Mesothelial cell of epicardium (in vitro differentiated cells): ENCODE results near the gene GNAI3. TPM values are rescaled to one million over a fixed set of nuclear protein-coding genes. Genes with fewer than 3 reads are reported as not detected.

Experiments used
- DNase-seq, 2 experiments: peaks; one replicate each; pipeline ENCODE4 v3.0.0; 2021; ENCODE audit warnings: low spot score in 2 of 2; ENCODE audit not compliant: unreplicated experiment in 2 of 2
- H3K27ac Mint-ChIP-seq: 2 replicates; pipeline ENCODE4 v1.8.0; 2021; ENCODE audit warnings: mixed read lengths
- H3K27me3 Mint-ChIP-seq: 2 replicates; pipeline ENCODE4 v1.8.0; 2021; ENCODE audit warnings: low read depth, mixed read lengths
- H3K36me3 Mint-ChIP-seq: 2 replicates; pipeline ENCODE4 v1.8.0; 2021; ENCODE audit warnings: mixed read lengths
- H3K4me1 Mint-ChIP-seq: 2 replicates; pipeline ENCODE4 v1.8.0; 2021; ENCODE audit warnings: mixed read lengths
- H3K4me3 Mint-ChIP-seq: 2 replicates; pipeline ENCODE4 v1.8.0; 2021; ENCODE audit warnings: mild to moderate bottlenecking, moderate library complexity, mixed read lengths
- H3K9me3 Mint-ChIP-seq: 2 replicates; pipeline ENCODE4 v1.8.0; 2021; ENCODE audit warnings: mixed read lengths
- total RNA-seq: library from RNA; stranded (reverse); gene quantifications from 3 replicates; pipeline ENCODE4 v1.2.1, GENCODE V29; 2021
- TF ChIP-seq, protein P1 (sequence below): fragments of 200-600 bp; sonication (generic); IDR thresholded peaks from one replicate; pipeline ENCODE4 v1.5.0; 2021; ENCODE audit warnings: antibody characterized with exemption; ENCODE audit not compliant: unreplicated experiment

Gene GNAI3
- total RNA-seq, 1 donor from 2014 or later = 8.2 TPM

DNA sequence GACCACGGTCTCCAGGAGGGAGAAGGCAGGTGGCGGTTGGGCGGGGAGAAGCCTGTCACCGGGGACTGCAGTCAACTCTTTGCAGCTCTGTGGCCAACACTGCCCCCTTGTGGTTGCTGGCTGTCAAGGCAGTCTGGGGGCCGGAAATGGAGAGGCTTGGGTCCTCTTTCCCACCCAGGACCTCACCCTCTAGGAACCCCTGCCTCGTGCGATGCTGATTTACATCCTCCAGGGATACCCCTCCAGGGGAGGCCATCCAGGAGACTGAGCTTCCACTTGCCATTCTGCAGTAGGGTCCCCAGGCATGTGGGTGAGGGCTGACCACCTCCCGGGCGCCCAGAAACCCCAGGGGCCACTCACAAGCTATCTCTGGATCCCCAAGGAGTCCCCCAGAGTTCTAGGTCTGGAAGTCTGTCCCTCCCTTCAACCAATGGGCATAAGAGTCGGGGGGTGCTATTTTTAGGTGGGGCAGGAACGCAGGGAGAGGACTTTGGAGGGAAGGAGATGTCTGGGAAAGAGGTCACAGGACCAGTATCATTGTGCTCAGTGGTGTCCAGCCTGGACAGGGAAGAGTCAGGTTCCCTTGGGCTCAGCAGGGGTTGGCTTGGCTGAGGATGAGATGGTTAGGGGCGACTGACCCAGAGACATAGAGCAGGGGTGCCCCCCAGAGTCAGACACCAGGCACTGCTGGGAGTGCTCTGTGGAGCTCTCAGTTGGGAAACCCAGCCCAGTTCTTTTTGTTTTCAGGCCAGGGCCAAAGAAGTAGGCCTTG, 15.9 kb upstream of the GNAI3 start:
- Mint-ChIP-seq H3K27me3 (peaks cover 7% of the 10 kb centered on the region), H3K4me3 (peak overlapping the region; percentile 24), H3K4me1 (peaks cover 5% of the 10 kb centered on the region), H3K9me3 (no peaks in the 10 kb centered on the region), H3K27ac (peak overlapping the region; percentile 47), H3K36me3 (no peaks in the 10 kb centered on the region)
- peak; percentile 72 to 94 for DNase-seq
- TF ChIP-seq, protein P1, sequence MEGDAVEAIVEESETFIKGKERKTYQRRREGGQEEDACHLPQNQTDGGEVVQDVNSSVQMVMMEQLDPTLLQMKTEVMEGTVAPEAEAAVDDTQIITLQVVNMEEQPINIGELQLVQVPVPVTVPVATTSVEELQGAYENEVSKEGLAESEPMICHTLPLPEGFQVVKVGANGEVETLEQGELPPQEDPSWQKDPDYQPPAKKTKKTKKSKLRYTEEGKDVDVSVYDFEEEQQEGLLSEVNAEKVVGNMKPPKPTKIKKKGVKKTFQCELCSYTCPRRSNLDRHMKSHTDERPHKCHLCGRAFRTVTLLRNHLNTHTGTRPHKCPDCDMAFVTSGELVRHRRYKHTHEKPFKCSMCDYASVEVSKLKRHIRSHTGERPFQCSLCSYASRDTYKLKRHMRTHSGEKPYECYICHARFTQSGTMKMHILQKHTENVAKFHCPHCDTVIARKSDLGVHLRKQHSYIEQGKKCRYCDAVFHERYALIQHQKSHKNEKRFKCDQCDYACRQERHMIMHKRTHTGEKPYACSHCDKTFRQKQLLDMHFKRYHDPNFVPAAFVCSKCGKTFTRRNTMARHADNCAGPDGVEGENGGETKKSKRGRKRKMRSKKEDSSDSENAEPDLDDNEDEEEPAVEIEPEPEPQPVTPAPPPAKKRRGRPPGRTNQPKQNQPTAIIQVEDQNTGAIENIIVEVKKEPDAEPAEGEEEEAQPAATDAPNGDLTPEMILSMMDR = peak; percentile 94

- H3K4me1 Mint-ChIP-seq = peaks cover 5% of the 10 kb centered on the region
- no peak for DNase-seq
- TF ChIP-seq, protein P1 = no peak
- no peak overlapping the region for H3K27ac Mint-ChIP-seq
- H3K4me3 Mint-ChIP-seq = no peak overlapping the region
- H3K9me3 Mint-ChIP-seq = no peaks in the 10 kb centered on the region
- peaks cover 8% of the 10 kb centered on the region for H3K27me3 Mint-ChIP-seq
- H3K36me3 Mint-ChIP-seq = no peaks in the 10 kb centered on the region
Observed at GRCh38 chr1:109534307-109534858, 14.0 kb upstream of the GNAI3 start.

DNA sequence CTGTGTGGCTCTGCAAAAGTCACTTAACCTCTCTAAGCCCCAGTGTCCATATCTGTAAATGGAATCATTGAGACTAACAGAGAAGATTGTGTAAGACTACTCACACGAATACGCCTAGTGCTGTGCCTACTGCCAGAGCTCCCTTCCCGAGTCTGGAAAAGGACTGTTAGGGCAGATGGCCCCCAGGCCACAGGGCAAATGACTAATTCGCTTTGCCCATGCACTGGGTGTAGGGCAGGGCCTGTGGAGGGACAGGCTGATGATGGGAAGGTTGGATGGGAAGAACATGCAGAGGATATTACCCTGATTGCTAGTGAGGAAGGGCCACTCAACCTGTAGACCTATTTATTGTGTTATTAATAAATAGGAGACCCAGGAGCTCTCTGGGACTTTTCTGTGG, 12.9 kb upstream of the GNAI3 start:
- no peak overlapping the region for H3K4me3 Mint-ChIP-seq

DNA sequence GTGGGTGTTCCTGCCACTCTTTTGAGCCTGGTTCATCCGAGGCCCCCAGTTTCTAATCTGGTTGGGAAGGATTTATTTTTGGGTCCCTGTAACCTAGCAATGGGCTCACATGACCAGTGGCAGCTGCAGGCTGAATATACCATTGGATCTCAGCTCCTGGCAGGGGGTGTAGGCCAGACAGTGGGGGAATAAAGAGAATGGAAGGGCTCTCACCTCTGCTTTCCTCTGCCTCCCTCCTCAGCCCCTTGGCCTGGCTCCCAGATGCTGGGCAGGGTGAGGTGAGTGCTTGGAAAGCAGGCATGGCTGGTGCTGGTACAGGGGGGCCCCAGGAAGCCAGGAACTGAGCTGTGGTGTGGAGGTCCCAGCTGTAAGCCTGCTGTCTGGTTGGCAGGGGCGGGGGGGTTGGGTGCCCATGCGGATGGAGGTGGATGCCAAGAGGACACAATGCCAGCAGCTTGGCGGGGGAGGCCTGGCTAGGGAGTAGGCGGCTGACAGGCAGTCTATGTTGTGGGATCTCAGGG, 12.4 kb upstream of the GNAI3 start:
- H3K4me3 Mint-ChIP-seq = no peak overlapping the region
- no peaks in the 10 kb centered on the region for H3K36me3 Mint-ChIP-seq
- no peaks in the 10 kb centered on the region for H3K9me3 Mint-ChIP-seq
- no peak overlapping the region for H3K27ac Mint-ChIP-seq
- no peak for DNase-seq
- peaks cover 19% of the 10 kb centered on the region for H3K27me3 Mint-ChIP-seq
- H3K4me1 Mint-ChIP-seq = peaks cover 5% of the 10 kb centered on the region
- TF ChIP-seq, protein P1 = no peak

More for the DNA sequence above, 12.9 kb upstream of the GNAI3 start:
- Mint-ChIP-seq H3K4me1 (peaks cover 5% of the 10 kb centered on the region), H3K27me3 (peaks cover 15% of the 10 kb centered on the region), H3K27ac (no peak overlapping the region), H3K36me3 (no peaks in the 10 kb centered on the region), H3K9me3 (no peaks in the 10 kb centered on the region)
- DNase-seq = no peak
- TF ChIP-seq, protein P1 = no peak

DNA sequence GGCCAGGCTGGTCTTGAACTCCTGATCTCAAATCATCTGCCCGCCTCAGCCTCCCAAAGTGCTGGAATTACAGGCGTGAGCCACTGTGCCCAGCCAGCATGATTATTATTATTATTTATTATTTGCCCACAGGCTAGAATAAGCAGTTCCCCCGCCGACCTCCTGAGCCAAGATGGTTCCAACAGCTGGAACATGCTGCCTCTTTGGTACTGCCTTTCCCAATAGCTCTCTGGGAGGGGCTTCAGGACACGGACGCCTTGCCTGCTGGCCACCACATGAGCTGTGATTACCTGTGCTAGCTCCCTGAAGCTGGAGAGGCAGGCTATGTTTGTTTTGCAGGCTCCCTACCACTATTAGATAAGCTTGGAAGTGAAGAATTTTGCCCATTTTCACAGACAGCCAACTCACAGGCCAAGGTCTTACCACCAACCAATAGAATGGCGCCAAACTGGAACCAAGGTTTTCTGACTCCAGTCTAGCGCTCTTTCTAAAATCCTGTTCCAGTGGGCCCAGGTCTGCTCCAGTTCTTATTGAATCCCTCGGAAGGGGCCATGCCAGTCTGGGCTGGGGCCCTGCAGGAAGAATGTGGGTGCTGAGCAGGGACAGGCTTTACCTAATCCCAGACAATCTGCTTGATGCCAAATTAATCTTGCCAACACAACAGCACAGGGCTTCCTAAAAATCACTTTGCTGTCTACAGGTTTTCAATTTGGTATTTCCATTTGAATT, 10.8 kb upstream of the GNAI3 start:
- Mint-ChIP-seq H3K4me1 (peaks cover 2% of the 10 kb centered on the region), H3K27ac (no peak overlapping the region), H3K4me3 (no peak overlapping the region), H3K36me3 (no peaks in the 10 kb centered on the region), H3K27me3 (peaks cover 35% of the 10 kb centered on the region), H3K9me3 (no peaks in the 10 kb centered on the region)
- TF ChIP-seq, protein P1 = no peak
- DNase-seq = no peak
